ENCODE data around the gene HDAC5. TPM values are rescaled to one million over a fixed set of nuclear protein-coding genes. Genes with fewer than 3 reads are reported as not detected.
A peak's percentile ranks its signal among the peaks of the same experiment; 100 is the strongest.

HDAC5 gene
- total RNA-seq, 2 donors from 2014 or later, result 28.5 to 51.7 TPM

DNA sequence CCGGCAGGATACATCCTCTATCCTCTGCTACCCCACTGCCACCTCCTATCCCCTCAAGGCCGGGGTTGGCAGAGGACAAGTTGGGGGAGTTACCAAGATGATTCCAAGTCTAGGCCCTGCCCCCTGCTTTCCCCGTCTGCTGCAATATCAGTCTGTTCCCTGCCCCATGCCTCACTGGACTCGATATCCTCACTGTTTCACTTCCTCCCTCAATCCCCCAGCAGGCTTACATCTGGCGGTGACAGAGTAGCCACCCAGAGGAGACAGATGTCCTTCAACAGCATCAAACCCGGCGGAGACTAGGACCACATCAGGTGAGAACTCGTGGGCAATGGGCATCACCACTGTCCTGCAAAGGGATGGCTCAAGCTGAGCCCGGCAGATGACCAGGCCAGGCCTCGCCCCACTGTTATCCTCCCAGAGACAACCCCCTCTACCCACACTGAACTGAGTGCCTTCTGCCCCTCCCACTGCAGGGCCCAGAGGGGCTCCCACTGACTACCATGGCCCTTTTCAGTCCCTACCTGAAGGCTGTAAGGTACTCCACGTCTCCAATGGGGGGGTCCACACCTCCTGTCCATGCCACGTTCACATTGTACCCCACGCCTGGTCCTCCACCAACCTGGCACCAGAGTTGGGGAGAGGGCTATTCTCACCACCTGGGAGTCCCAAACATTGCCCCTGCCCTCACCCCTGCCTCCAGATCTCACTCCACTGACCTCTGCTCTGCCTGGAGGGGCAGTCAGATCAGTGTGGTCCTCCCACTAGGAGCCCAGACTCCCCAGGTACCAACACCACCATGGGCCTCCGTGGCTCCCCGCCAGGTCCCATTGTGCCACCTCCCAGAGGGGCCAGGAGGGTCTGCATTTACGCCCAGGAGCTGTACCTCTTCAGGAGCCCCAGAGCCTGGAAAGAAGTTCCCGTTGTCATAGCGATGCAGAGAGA is 43.3 kb downstream of the HDAC5 start:
- intact Hi-C loops (cut with DNase I), result no loop called here
- DNase-seq (ENCODE audit: low spot score), result no peak

- intact Hi-C loops (cut with DNase I), result no loop called here
- DNase-seq (ENCODE audit: low spot score), result no peak
Measured at GRCh38 chr17:44078412-44078811, 45.0 kb downstream of the HDAC5 start.

DNA sequence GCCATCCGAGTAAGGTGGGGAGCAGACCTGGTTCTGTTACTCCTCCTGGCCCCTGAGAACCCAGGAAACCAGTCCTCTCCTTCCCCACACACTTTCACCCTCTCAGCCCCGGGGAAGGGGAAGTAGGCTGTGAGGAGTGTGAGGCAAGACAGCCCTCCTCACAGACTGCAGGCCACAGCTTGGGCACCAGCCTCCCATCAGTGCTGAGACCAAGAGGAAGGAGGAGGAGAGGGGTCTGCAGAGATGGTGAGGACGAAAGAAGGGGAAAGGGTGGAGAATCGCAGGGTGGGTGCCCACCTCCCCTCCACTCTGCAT is 45.9 kb downstream of the HDAC5 start:
- DNase-seq (ENCODE audit: low spot score), result no peak
- intact Hi-C loops (cut with DNase I), result no loop called here

DNA sequence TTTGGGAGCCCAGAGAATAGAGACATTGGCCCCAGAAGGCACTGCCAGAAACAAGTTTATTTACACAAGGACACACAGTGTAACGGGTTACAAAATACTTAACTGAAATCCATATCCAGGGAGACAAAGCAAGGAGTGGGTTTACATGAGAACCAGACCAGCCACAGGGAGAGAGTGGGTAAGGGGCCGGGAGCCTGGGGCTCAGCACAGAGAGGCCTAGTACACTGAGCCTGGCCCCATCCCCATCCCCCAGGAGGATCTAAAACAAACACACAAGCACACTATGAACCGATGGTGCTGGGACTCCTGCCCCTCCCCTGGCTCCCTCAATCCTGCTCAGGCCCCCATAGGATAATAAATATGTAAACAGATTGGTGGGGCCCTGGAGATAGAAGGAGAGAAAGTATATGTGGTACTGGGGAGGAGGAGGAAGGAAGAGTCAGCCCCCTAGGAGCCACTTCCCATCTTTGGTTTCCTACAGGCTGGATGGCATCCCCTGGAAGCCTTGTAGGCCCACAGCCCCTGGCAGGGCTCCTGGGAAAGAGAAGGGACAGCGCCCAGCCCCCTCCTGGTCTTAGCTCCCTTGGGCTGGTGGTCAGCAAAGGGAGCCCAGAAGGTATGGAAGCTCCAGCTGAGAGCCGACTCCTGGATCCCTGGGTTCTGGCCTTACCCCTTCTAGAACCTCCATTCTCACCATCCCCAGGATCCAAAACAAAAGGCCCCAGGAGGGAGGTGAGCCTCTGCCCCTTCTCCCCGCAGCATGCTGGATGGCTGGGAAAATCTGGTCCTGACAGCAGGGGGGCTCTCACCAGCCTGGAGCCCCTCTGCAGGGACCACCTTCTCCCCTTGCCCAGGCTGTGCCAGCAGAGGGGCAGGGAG is 46.5 kb downstream of the HDAC5 start:
- intact Hi-C loops (cut with DNase I), result no loop called here

DNA sequence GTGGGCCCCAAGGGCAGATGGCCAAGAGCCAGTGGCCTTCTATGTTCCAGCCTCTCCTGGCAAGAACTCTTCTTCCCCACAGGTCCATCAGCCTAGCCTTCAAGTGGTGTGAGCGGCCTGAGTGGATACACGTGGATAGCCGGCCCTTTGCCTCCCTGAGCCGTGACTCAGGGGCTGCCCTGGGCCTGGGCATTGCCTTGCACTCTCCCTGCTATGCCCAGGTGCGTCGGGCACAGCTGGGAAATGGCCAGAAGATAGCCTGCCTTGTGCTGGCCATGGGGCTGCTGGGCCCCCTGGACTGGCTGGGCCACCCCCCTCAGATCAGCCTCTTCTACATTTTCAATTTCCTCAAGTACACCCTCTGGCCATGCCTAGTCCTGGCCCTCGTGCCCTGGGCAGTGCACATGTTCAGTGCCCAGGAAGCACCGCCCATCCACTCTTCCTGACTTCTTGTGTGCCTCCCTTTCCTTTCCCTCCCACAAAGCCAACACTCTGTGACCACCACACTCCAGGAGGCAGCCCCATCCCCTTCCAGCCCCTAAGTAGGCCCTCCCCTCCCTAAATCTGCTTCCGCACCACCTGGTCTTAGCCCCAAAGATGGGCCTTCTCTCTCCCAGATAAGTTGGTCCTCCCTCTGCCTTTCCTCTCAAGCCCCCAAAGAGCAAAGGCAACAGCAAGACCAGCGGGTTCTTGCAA is 47.7 kb downstream of the HDAC5 start:
- DNase-seq (ENCODE audit: low spot score), result no peak
- intact Hi-C loops (cut with DNase I), result no loop called here

More for the DNA sequence above, 46.5 kb downstream of the HDAC5 start:
- no peak for DNase-seq (ENCODE audit: low spot score)

GRCh38 chr17:44074911-44075285 is 48.5 kb downstream of the HDAC5 start:
- intact Hi-C loops (cut with DNase I), result loop anchor here (1.0 to 5.0 kb wide), 2 partner anchors 14 to 42 kb away; no protein-coding TSS in a partner anchor
- DNase-seq (ENCODE audit: low spot score), result no peak

GRCh38 chr17:44074231-44074910 is 49.1 kb downstream of the HDAC5 start:
- DNase-seq (ENCODE audit: low spot score), result no peak
- intact Hi-C loops (cut with DNase I), result loop anchor here (1.0 to 5.0 kb wide), 2 partner anchors 15 to 43 kb away; no protein-coding TSS in a partner anchor

DNA sequence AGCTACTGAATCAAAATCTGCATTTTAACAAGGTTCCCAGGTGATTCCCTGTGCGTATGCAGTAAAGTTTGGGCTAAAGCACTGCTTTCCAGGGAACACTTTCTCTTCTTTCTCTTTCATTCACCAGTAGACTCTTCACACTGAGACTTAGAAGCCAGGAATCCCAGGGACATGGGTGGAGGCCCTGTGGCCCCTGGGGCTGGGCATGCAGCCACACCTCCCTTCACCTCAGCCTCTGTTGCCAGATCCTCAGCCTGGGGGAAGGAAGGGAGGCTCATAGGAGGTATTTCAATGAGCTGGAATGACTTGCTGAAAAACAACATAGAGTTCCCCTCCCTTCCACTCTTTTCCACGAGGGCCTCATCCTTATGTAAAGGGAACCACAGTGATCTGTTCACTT is 51.7 kb downstream of the HDAC5 start:
- no peak for DNase-seq (ENCODE audit: low spot score)
- intact Hi-C loops (cut with DNase I), result loop anchor here in 1 of 2 donors (5.0 kb wide), 1 partner anchor 46 kb away; no protein-coding TSS in a partner anchor

DNA sequence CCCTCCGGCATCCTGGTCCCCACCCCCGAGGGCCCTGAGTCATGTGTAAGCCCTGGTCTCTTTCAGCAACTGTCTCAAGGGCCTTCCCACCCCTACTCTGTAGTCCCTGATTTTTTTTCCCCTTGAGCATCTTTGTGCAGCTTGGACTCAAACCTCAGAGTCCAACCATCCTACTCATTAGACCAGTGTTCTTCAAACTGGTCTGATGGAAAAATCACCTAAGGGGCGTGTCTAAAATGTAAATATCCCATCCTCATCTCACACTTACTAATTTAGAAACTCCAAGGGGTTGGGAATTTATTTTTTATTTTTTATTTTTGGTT is 52.3 kb downstream of the HDAC5 start:
- intact Hi-C loops (cut with DNase I), result loop anchor here in 1 of 2 donors (5.0 kb wide), 1 partner anchor 46 kb away; no protein-coding TSS in a partner anchor
- no peak for DNase-seq (ENCODE audit: low spot score)

- intact Hi-C loops (cut with DNase I), result loop anchor here in 1 of 2 donors (5.0 kb wide), 1 partner anchor 47 kb away; no protein-coding TSS in a partner anchor
- peak; percentile 98 for DNase-seq (ENCODE audit: low spot score)
Measured at GRCh38 chr17:44070455-44071197, 52.8 kb downstream of the HDAC5 start, which contains the start of gene G6PC3. G6PC3 (plus strand) TSS chr17:44070735; CDS start chr17:44070966, 231 bp downstream.

DNA sequence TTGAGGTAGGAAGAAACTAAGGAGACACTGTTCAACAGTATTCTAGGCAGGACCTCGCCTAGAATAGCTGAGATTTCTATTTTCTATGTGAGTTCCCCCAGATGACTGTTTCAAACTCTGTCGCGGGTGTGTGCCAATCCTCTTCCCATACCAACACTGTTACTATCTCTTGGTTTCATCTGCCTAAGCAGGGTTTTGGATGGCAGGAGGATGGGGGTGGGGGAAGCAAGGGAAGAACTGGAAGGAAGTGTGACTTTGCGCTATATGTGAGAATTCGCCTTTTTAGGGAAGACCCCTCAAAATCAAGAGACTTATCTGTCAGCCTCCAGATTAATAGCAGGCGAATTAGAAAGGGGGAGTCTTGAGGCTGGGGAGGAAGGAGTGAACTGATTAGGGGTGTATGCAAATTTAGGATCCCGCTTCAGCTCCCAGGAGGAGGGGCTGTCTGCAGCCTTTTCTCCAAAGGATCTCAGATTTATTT is 53.4 kb downstream of the HDAC5 start:
- intact Hi-C loops (cut with DNase I), result loop anchor here in 1 of 2 donors (5.0 kb wide), 1 partner anchor 47 kb away; no protein-coding TSS in a partner anchor
- DNase-seq (ENCODE audit: low spot score), result no peak

GRCh38 chr17:44067545-44067940 is 55.9 kb downstream of the HDAC5 start:
- intact Hi-C loops (cut with DNase I), result no loop called here

GRCh38 chr17:44066204-44066930 is 57.1 kb downstream of the HDAC5 start, which contains the start of gene LSM12:
LSM12 (minus strand) TSS chr17:44066671; CDS start chr17:44066587, 84 bp downstream.
- peak; percentile 97 for DNase-seq (ENCODE audit: low spot score)
- intact Hi-C loops (cut with DNase I), result no loop called here

More at GRCh38 chr17:44067545-44067940, 55.9 kb downstream of the HDAC5 start:
- DNase-seq (ENCODE audit: low spot score), result no peak

- DNase-seq (ENCODE audit: low spot score), result no peak
- intact Hi-C loops (cut with DNase I), result no loop called here
Measured at GRCh38 chr17:44065668-44066203, 57.7 kb downstream of the HDAC5 start.

GRCh38 chr17:44063704-44064639 is 59.5 kb downstream of the HDAC5 start:
- DNase-seq (ENCODE audit: low spot score), result no peak
- intact Hi-C loops (cut with DNase I), result no loop called here

GRCh38 chr17:44062871-44063270 is 60.6 kb downstream of the HDAC5 start:
- intact Hi-C loops (cut with DNase I), result no loop called here
- no peak for DNase-seq (ENCODE audit: low spot score)
